ENCODE results near the gene RNF208. TPM values are rescaled to one million over a fixed set of nuclear protein-coding genes. Genes with fewer than 3 reads are reported as not detected.

Gene RNF208
- polyA plus RNA-seq, 1 donor (not counting 4 experiments of a cell fraction or from before 2014, with no cell fraction given): not detected

- peaks cover 15% of the 10 kb centered on the region for H3K27me3 ChIP-seq (ENCODE audit: control insufficient read depth, extremely low read depth, insufficient read depth, low read length)
- H3K79me2 ChIP-seq (ENCODE audit: control insufficient read depth, insufficient read depth, low read length): no peaks in the 10 kb centered on the region
Measured at GRCh38 chr9:137232101-137232500, 10.1 kb upstream of the RNF208 start.

GRCh38 chr9:137231372-137232039 lies 9.5 kb upstream of the RNF208 start:
- FAIRE-seq (no peak), DNase-seq (ENCODE audit: low read depth, low spot score) (no peak)
- Histone ChIP-seq H3K9ac (ENCODE audit: control insufficient read depth, extremely low read depth, insufficient read depth, low read length) (no peak overlapping the region), H4K20me1 (ENCODE audit: control insufficient read depth, extremely low read depth, insufficient read depth, low read length) (no peaks in the 10 kb centered on the region), H3K9me3 (ENCODE audit: control insufficient read depth, low read depth, low read length) (no peaks in the 10 kb centered on the region), H3K27ac (ENCODE audit: control insufficient read depth, insufficient read depth, low read length) (no peak overlapping the region), H3K79me2 (ENCODE audit: control insufficient read depth, insufficient read depth, low read length) (no peaks in the 10 kb centered on the region), H3K4me3 (ENCODE audit: control insufficient read depth in 2 of 3, extremely low read depth in 1 of 3, insufficient read depth in 2 of 3, low read depth in 1 of 3, low read length in 3 of 3) (no peak overlapping the region), H3K27me3 (ENCODE audit: control insufficient read depth, extremely low read depth, insufficient read depth, low read length) (peaks cover 15% of the 10 kb centered on the region), H3K9me1 (ENCODE audit: control insufficient read depth, extremely low read depth, insufficient read depth, low read length) (no peaks in the 10 kb centered on the region), H3K4me1 (ENCODE audit: control insufficient read depth, extremely low read depth, insufficient read depth, low read length) (peaks cover 12% of the 10 kb centered on the region), H3K36me3 (ENCODE audit: control insufficient read depth in 2 of 2, extremely low read depth in 1 of 2, insufficient read depth in 2 of 2, low read length in 2 of 2) (no peaks in the 10 kb centered on the region), H2AFZ (ENCODE audit: control insufficient read depth, low read length) (no peak overlapping the region), H3K4me2 (ENCODE audit: control insufficient read depth, extremely low read depth, insufficient read depth, low read depth, low read length) (no peak overlapping the region)
- TF ChIP-seq CTCF (optimal IDR thresholded peaks at IDR 0.05 in 1 of 3, IDR thresholded peaks at IDR 0.05 in 1 of 3, conservative IDR thresholded peaks at IDR 0.05 in 1 of 3; ENCODE audit: extremely low read depth in 1 of 3, insufficient read depth in 2 of 3, low read length in 3 of 3) (no peak), EZH2 (IDR thresholded peaks at IDR 0.05; ENCODE audit: low read length) (no peak)
- dilution Hi-C loops (cut with MboI; ENCODE audit: extremely low pct_ligation_motif_present, low sequenced_read_pairs): no loop called here

More at GRCh38 chr9:137232101-137232500, 10.1 kb upstream of the RNF208 start:
- H2AFZ ChIP-seq (ENCODE audit: control insufficient read depth, low read length): no peak overlapping the region
- H3K9me3 ChIP-seq (ENCODE audit: control insufficient read depth, low read depth, low read length): no peaks in the 10 kb centered on the region
- dilution Hi-C loops (cut with MboI; ENCODE audit: extremely low pct_ligation_motif_present, low sequenced_read_pairs): no loop called here
- no peak overlapping the region for H3K4me3 ChIP-seq (ENCODE audit: control insufficient read depth in 2 of 3, extremely low read depth in 1 of 3, insufficient read depth in 2 of 3, low read depth in 1 of 3, low read length in 3 of 3)
- H4K20me1 ChIP-seq (ENCODE audit: control insufficient read depth, extremely low read depth, insufficient read depth, low read length): no peaks in the 10 kb centered on the region
- DNase-seq (ENCODE audit: low read depth, low spot score) (no peak), FAIRE-seq (no peak)
- H3K9me1 ChIP-seq (ENCODE audit: control insufficient read depth, extremely low read depth, insufficient read depth, low read length): no peaks in the 10 kb centered on the region
- H3K4me1 ChIP-seq (ENCODE audit: control insufficient read depth, extremely low read depth, insufficient read depth, low read length): peaks cover 6% of the 10 kb centered on the region
- no peaks in the 10 kb centered on the region for H3K36me3 ChIP-seq (ENCODE audit: control insufficient read depth in 2 of 2, extremely low read depth in 1 of 2, insufficient read depth in 2 of 2, low read length in 2 of 2)
- no peak overlapping the region for H3K9ac ChIP-seq (ENCODE audit: control insufficient read depth, extremely low read depth, insufficient read depth, low read length)
- H3K4me2 ChIP-seq (ENCODE audit: control insufficient read depth, extremely low read depth, insufficient read depth, low read depth, low read length): no peak overlapping the region
- TF ChIP-seq CTCF (optimal IDR thresholded peaks at IDR 0.05 in 1 of 3, IDR thresholded peaks at IDR 0.05 in 1 of 3, conservative IDR thresholded peaks at IDR 0.05 in 1 of 3; ENCODE audit: extremely low read depth in 1 of 3, insufficient read depth in 2 of 3, low read length in 3 of 3) (no peak), EZH2 (IDR thresholded peaks at IDR 0.05; ENCODE audit: low read length) (no peak)
- no peak overlapping the region for H3K27ac ChIP-seq (ENCODE audit: control insufficient read depth, insufficient read depth, low read length)
